WI38 (cell line): ENCODE measurements around the gene FGFR1OP2.

Experiments
- H3K4me3 ChIP-seq: 2 replicates; pipeline ENCODE4 v1.5.1; 2011; ENCODE audit warnings: low read depth, mild to moderate bottlenecking, control low read depth, low read length
- TF ChIP-seq, protein P1 (sequence below): IDR thresholded peaks from 2 replicates; pipeline ENCODE4 v1.5.1; 2012; ENCODE audit warnings: low read depth, mild to moderate bottlenecking, control low read depth, low read length

The FGFR1OP2 gene

DNA sequence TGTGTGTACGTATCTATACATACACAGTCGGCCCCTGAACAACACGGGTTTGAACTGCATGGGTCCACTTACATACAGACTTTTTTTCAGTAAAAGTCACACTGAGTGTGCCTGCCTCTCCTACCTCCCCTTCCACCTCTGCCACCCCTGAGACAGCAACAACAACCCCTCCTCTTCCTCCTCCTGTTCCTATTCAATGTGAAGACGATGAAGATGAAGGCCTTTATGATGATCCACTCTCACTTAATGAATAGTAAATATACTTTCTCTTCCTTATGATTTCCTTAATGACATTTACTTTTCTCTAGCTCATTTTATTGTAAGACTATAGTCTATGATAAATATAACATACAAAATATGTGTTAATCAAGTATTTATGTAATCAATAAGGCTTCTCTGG is 50.4 kb downstream of the FGFR1OP2 start:
- H3K4me3 ChIP-seq: no peak overlapping the region
- TF ChIP-seq, protein P1, sequence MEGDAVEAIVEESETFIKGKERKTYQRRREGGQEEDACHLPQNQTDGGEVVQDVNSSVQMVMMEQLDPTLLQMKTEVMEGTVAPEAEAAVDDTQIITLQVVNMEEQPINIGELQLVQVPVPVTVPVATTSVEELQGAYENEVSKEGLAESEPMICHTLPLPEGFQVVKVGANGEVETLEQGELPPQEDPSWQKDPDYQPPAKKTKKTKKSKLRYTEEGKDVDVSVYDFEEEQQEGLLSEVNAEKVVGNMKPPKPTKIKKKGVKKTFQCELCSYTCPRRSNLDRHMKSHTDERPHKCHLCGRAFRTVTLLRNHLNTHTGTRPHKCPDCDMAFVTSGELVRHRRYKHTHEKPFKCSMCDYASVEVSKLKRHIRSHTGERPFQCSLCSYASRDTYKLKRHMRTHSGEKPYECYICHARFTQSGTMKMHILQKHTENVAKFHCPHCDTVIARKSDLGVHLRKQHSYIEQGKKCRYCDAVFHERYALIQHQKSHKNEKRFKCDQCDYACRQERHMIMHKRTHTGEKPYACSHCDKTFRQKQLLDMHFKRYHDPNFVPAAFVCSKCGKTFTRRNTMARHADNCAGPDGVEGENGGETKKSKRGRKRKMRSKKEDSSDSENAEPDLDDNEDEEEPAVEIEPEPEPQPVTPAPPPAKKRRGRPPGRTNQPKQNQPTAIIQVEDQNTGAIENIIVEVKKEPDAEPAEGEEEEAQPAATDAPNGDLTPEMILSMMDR: no peak

DNA sequence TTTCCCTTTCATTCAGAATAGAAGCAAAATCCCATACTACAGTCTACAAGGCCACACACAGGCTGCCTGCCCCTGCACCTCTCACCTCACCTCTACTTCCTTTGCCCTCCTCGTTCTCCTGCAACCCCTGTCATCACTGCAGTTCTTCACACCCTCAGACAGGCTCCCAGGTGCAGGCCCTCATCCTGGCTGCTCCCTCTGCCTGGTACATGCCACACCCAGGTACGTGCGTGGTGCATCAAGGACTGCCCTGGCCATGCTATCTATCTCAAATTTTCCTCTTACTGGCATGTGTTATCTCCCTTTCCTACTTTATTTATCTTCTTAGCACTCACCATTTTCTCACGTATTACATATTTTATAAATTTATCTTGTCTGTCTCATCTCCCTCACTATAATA is 51.6 kb downstream of the FGFR1OP2 start:
- H3K4me3 ChIP-seq: no peak overlapping the region
- TF ChIP-seq, protein P1: no peak

- TF ChIP-seq, protein P1: no peak
- H3K4me3 ChIP-seq: no peak overlapping the region
These were observed 53.6 kb downstream of the FGFR1OP2 start for GRCh38 chr12:26991826-26992225.

DNA sequence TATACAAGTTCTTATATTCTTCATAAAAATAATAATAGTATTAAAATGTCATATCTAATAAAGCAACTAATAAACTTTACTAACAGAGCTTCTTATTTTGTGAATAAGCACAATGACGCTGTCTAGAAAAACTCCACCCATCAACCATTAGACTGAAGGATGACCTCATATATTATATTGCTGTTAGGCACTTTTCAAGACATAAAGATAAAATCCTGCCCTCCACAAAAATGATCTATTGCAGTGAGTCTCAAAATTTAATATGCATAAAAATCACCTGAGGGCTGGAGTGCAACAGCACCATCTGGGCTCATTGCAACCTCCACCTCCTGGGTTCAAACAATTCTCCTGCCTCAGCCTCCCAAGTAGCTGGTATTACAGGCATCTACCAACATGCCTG is 55.8 kb downstream of the FGFR1OP2 start:
- TF ChIP-seq, protein P1: no peak
- H3K4me3 ChIP-seq: no peak overlapping the region

GRCh38 chr12:26995706-26996105 is 57.4 kb downstream of the FGFR1OP2 start:
- TF ChIP-seq, protein P1: no peak
- H3K4me3 ChIP-seq: no peak overlapping the region

DNA sequence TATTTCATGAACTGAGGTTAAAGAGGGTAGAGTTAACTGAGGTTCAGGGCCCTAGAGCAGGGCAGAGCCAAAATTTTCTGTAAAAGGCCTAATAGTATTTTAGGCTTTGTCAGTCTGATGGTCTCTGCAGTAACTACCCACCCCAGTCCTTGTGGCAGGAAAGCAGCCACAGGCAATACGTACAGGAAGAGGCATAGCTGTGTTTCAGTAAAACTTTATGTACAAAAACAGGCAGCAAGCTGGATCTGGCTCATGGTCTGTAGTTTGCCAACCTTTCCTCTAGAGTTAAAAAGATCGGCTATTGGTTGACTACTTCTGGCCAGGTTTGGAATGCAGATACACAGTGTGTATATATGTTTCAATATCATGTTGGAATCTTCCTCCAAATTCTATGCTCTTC is 58.7 kb downstream of the FGFR1OP2 start:
- H3K4me3 ChIP-seq: no peak overlapping the region
- TF ChIP-seq, protein P1: no peak

DNA sequence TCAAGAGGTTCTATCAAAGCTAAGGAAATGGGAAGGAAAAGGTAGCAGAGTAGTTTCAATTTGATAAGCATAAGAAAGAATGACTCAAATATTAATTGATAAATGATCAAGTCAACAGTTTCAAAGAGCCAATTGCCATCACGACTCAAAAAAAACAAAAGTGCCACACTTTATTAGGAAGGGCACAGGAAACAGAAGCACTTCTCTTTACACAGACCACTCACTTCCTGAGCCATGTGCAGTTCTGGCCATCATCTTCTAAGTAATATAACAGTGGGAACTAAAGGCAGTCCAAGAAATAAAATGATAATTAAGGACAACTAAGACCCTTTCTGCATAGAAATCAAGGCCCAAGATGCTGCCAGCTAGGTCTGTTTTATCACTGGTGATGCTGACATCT is 62.7 kb downstream of the FGFR1OP2 start:
- no peak overlapping the region for H3K4me3 ChIP-seq
- TF ChIP-seq, protein P1: no peak
